HG02981 (cell line): ENCODE measurements around the gene PJA2.

Source experiments
- ATAC-seq: cut with Tn5 transposase; IDR thresholded peaks from one replicate; pipeline ENCODE4 v1.9.1; 2021; ENCODE audit warnings: mild to moderate bottlenecking, moderate library complexity; ENCODE audit not compliant: unreplicated experiment

The PJA2 gene

GRCh38 chr5:109350537-109351270, 59.1 kb downstream of the PJA2 start:
- ATAC-seq, result no peak

GRCh38 chr5:109349388-109349787, 60.4 kb downstream of the PJA2 start:
- no peak for ATAC-seq

GRCh38 chr5:109347252-109347888, 62.4 kb downstream of the PJA2 start:
- ATAC-seq, result no peak

GRCh38 chr5:109345699-109346098, 64.1 kb downstream of the PJA2 start:
- ATAC-seq, result no peak

GRCh38 chr5:109340351-109340750, 69.4 kb downstream of the PJA2 start:
- ATAC-seq, result no peak

- no peak for ATAC-seq
Observed at GRCh38 chr5:109335114-109335513, 74.7 kb downstream of the PJA2 start.

- no peak for ATAC-seq
Observed at GRCh38 chr5:109334056-109334455, 75.7 kb downstream of the PJA2 start.

- ATAC-seq, result no peak
Observed at GRCh38 chr5:109329333-109330237, 80.2 kb downstream of the PJA2 start.

GRCh38 chr5:109328626-109329025, 81.1 kb downstream of the PJA2 start:
- no peak for ATAC-seq

- ATAC-seq, result no peak
Observed at GRCh38 chr5:109327570-109327969, 82.2 kb downstream of the PJA2 start.

- no peak for ATAC-seq
Observed at GRCh38 chr5:109326919-109327318, 82.9 kb downstream of the PJA2 start.

GRCh38 chr5:109325456-109325855, 84.3 kb downstream of the PJA2 start:
- no peak for ATAC-seq

- no peak for ATAC-seq
Observed at GRCh38 chr5:109324931-109325330, 84.8 kb downstream of the PJA2 start.

- ATAC-seq, result no peak
Observed at GRCh38 chr5:109324351-109324750, 85.4 kb downstream of the PJA2 start.

GRCh38 chr5:109322694-109323093, 87.1 kb downstream of the PJA2 start:
- no peak for ATAC-seq

GRCh38 chr5:109319351-109319750, 90.4 kb downstream of the PJA2 start:
- ATAC-seq, result no peak

- ATAC-seq, result no peak
Observed at GRCh38 chr5:109318455-109319108, 91.2 kb downstream of the PJA2 start.

- ATAC-seq, result no peak
Observed at GRCh38 chr5:109316634-109317033, 93.1 kb downstream of the PJA2 start.

- ATAC-seq, result no peak
Observed at GRCh38 chr5:109315245-109315644, 94.5 kb downstream of the PJA2 start.

GRCh38 chr5:109313127-109313526, 96.6 kb downstream of the PJA2 start:
- ATAC-seq, result no peak

- ATAC-seq, result no peak
Observed at GRCh38 chr5:109312695-109313094, 97.1 kb downstream of the PJA2 start.
